HepG2 (cell line): ENCODE results near the gene PPP2R2C. TPM values are rescaled to one million over a fixed set of nuclear protein-coding genes. Genes with fewer than 3 reads are reported as not detected.
A peak's percentile ranks its signal among the peaks of the same experiment; 100 is the strongest.

Source experiments
- EHMT2 ChIP-seq: fragments of 200-600 bp; sonication (generic); IDR thresholded peaks from 2 replicates; pipeline ENCODE4 v1.7.0; 2017; ENCODE audit warnings: antibody characterized with exemption, low read depth, low read length, borderline replicate concordance
- MED8 ChIP-seq: sonication (generic); formaldehyde crosslinking; IDR thresholded peaks from 2 replicates; pipeline ENCODE4 v1.8.1; 2023; ENCODE audit warnings: mild to moderate bottlenecking, missing genetic modification reagents; ENCODE audit not compliant: insufficient replicate concordance
- PAXIP1 ChIP-seq: sonication (generic); formaldehyde crosslinking; conservative IDR thresholded peaks from 2 replicates; pipeline ENCODE4 v1.4.0; 2020; ENCODE audit warnings: mild to moderate bottlenecking, missing genetic modification reagents, moderate library complexity
- SOX13 ChIP-seq, 3 experiments: fragments of 450-650 bp in 1 of 3; sonication (generic) in 1 of 3; formaldehyde crosslinking in 1 of 3; IDR thresholded peaks in 2 of 3; conservative IDR thresholded peaks in 1 of 3; 2 replicates each; pipeline versions ENCODE4 v1.5.0 to v1.6.1; 2016 to 2020; ENCODE audit warnings: antibody characterized with exemption in 1 of 3, mild to moderate bottlenecking in 1 of 3, missing compliant biosample characterization in 1 of 3, missing genetic modification reagents in 1 of 3, moderate library complexity in 1 of 3
- SOX5 ChIP-seq: IDR thresholded peaks from 2 replicates; pipeline ENCODE4 v1.6.1; 2016; ENCODE audit warnings: borderline replicate concordance
- SP4 ChIP-seq: sonication (generic); formaldehyde crosslinking; IDR thresholded peaks from 2 replicates; pipeline ENCODE4 v1.8.1; 2023; ENCODE audit warnings: mild to moderate bottlenecking, missing genetic modification reagents
- THAP8 ChIP-seq: sonication (generic); formaldehyde crosslinking; IDR thresholded peaks from 2 replicates; pipeline ENCODE4 v1.5.1; 2020; ENCODE audit warnings: missing genetic modification reagents, mild to moderate bottlenecking, borderline replicate concordance
- THRA ChIP-seq: sonication (generic); formaldehyde crosslinking; IDR thresholded peaks from 2 replicates; pipeline ENCODE4 v1.4.0; 2020; ENCODE audit warnings: missing genetic modification reagents, borderline replicate concordance
- U2AF1 ChIP-seq: fragments of 200-400 bp; formaldehyde crosslinking; optimal IDR thresholded peaks from 2 replicates; pipeline ENCODE3; 2017; ENCODE audit warnings: mild to moderate bottlenecking, low read depth, low read length
- ZNF552 ChIP-seq: sonication (generic); formaldehyde crosslinking; IDR thresholded peaks from 2 replicates; pipeline ENCODE4 v1.9.0; 2022; ENCODE audit warnings: missing genetic modification reagents, mild to moderate bottlenecking, borderline replicate concordance
- ZNF670 ChIP-seq: sonication (generic); formaldehyde crosslinking; IDR thresholded peaks from 2 replicates; pipeline ENCODE4 v1.8.0; 2022; ENCODE audit warnings: mild to moderate bottlenecking, missing genetic modification reagents, borderline replicate concordance
- ZNF720 ChIP-seq: sonication (generic); formaldehyde crosslinking; IDR thresholded peaks from 2 replicates; pipeline ENCODE4 v1.4.0; 2020; ENCODE audit warnings: missing genetic modification reagents
- ZNF800 ChIP-seq: sonication (generic); formaldehyde crosslinking; IDR thresholded peaks from 2 replicates; pipeline ENCODE4 v1.4.0; 2020; ENCODE audit warnings: missing genetic modification reagents
- ZNF841 ChIP-seq: sonication (generic); formaldehyde crosslinking; IDR thresholded peaks from 2 replicates; pipeline ENCODE4 v1.8.1; 2023; ENCODE audit warnings: missing genetic modification reagents, borderline replicate concordance
- ZSCAN12 ChIP-seq: sonication (generic); formaldehyde crosslinking; IDR thresholded peaks from 2 replicates; pipeline ENCODE4 v1.9.0; 2021; ENCODE audit warnings: mild to moderate bottlenecking, missing genetic modification reagents
- polyA plus RNA-seq, 8 experiments: library from polyadenylated mRNA; depleted of rRNA in 3 of 8; stranded (reverse) in 7 of 8; unstranded in 1 of 8; fragments of >200 nt; fragmentation: Illumina TruSeq in 4 of 8; extraction: Trizol in 4 of 8; gene quantifications; 2 replicates each; pipeline versions ENCODE4 v1.2.1 to v1.2.3, GENCODE V29; 2011 to 2016; ENCODE audit warnings: low read depth in 4 of 8, missing spikeins in 1 of 8, mixed read lengths in 1 of 8; ENCODE audit not compliant: insufficient read depth in 1 of 8
- total RNA-seq, 5 experiments: library from RNA; depleted of rRNA; stranded (reverse); fragments of >200 nt; fragmentation: Illumina TruSeq; extraction: Trizol; gene quantifications; 2 replicates each; pipeline ENCODE4 v1.2.3, GENCODE V29; 2016; ENCODE audit warnings: low read depth in 1 of 5

PPP2R2C gene
- total and polyA plus RNA-seq, 2 of the 13 experiments (the other 11 are each of a cell fraction or from before 2014, with no cell fraction given) = 0.60 to 8.6 TPM

GRCh38 chr4:6337331-6337935 lies 135.0 kb downstream of the PPP2R2C start (continued):
- TF ChIP-seq ZNF800 (CRISPR knock-in tag) = no peak
- no peak for TF ChIP-seq SP4
- peak; percentile 99 for TF ChIP-seq SOX5 (CRISPR knock-in tag)
- TF ChIP-seq ZNF670 (CRISPR knock-in tag) = no peak
- peak; percentile 100 for TF ChIP-seq SOX13 (IDR thresholded peaks at IDR 0.05)
- TF ChIP-seq SOX13 (CRISPR knock-in tag; conservative IDR thresholded peaks at IDR 0.05 in 1 of 2, IDR thresholded peaks at IDR 0.05 in 1 of 2) = peak in 1 of 2 experiments; percentile 99; a peak in 2 of 4 replicates
- TF ChIP-seq MED8 (CRISPR knock-in tag) = no peak
- no peak for TF ChIP-seq ZNF552 (CRISPR knock-in tag)
- TF ChIP-seq PAXIP1 (CRISPR knock-in tag) = 0 out of 2 replicates have a peak, but pooled peaks have one; percentile 35
- TF ChIP-seq ZSCAN12 = no peak
- TF ChIP-seq EHMT2 = no peak
- TF ChIP-seq U2AF1 = no peak
- TF ChIP-seq THRA (CRISPR knock-in tag) = peak; percentile 96
- no peak for TF ChIP-seq THAP8 (CRISPR knock-in tag)
- no peak for TF ChIP-seq ZNF841 (CRISPR knock-in tag)
- TF ChIP-seq ZNF720 = no peak
